HEK293T (cell line): Measurements from ENCODE around the gene NDUFS6.

ENCODE experiments used
- CTCF ChIA-PET: fragments of 350-600 bp; formaldehyde crosslinking; extraction: SDS; loops from one replicate; lab custom pipeline; 2021; ENCODE audit warnings: antibody characterized with exemption, inconsistent platforms; lab: Yijun Ruan, JAX
- POLR2A ChIA-PET: fragments of 350-600 bp; formaldehyde crosslinking; extraction: SDS; loops from one replicate; lab custom pipeline; 2020; ENCODE audit warnings: antibody characterized with exemption, inconsistent platforms; lab: Yijun Ruan, JAX
- DNase-seq: peaks from one replicate; pipeline ENCODE4 v3.0.0; 2012; ENCODE audit warnings: mixed read lengths; ENCODE audit errors: extremely low spot score
- ARNT ChIP-seq: fragments of 450-650 bp; IDR thresholded peaks from 2 replicates; pipeline ENCODE4 v1.6.1; 2017; ENCODE audit warnings: mild to moderate bottlenecking
- BHLHE40 ChIP-seq: fragments of 450-650 bp; IDR thresholded peaks from 2 replicates; pipeline ENCODE4 v1.6.1; 2016; ENCODE audit warnings: mild to moderate bottlenecking, moderate library complexity, borderline replicate concordance
- CTBP1 ChIP-seq: fragments of 450-650 bp; IDR thresholded peaks from 2 replicates; pipeline ENCODE4 v1.6.1; 2016; ENCODE audit warnings: borderline replicate concordance
- ELF4 ChIP-seq: fragments of 450-650 bp; IDR thresholded peaks from 2 replicates; pipeline ENCODE4 v1.6.1; 2017; ENCODE audit warnings: antibody characterized with exemption
- FOXA1 ChIP-seq: fragments of 450-650 bp; IDR thresholded peaks from 2 replicates; pipeline ENCODE4 v1.6.1; 2016; ENCODE audit warnings: mild to moderate bottlenecking
- FOXK2 ChIP-seq: fragments of 450-650 bp; IDR thresholded peaks from 2 replicates; pipeline ENCODE4 v1.6.1; 2016; ENCODE audit warnings: mild to moderate bottlenecking
- FOXM1 ChIP-seq: fragments of 450-650 bp; IDR thresholded peaks from 2 replicates; pipeline ENCODE4 v1.6.1; 2017; ENCODE audit warnings: mild to moderate bottlenecking, borderline replicate concordance
- HDGF ChIP-seq: fragments of 450-650 bp; IDR thresholded peaks from 2 replicates; pipeline ENCODE4 v1.6.1; 2017; ENCODE audit warnings: antibody characterized with exemption, borderline replicate concordance
- L3MBTL2 ChIP-seq: fragments of 450-650 bp; conservative IDR thresholded peaks from 2 replicates; pipeline ENCODE4 v1.6.1; 2016; ENCODE audit warnings: mild to moderate bottlenecking
- LEF1 ChIP-seq: fragments of 450-650 bp; IDR thresholded peaks from 2 replicates; pipeline ENCODE4 v1.6.1; 2017; ENCODE audit warnings: mild to moderate bottlenecking, borderline replicate concordance
- NFRKB ChIP-seq: fragments of 450-650 bp; IDR thresholded peaks from 2 replicates; pipeline ENCODE4 v1.6.1; 2016; ENCODE audit warnings: mild to moderate bottlenecking, moderate library complexity
- PKNOX1 ChIP-seq: fragments of 450-650 bp; IDR thresholded peaks from 2 replicates; pipeline ENCODE4 v1.6.1; 2016
- SP1 ChIP-seq: fragments of 450-650 bp; IDR thresholded peaks from 2 replicates; pipeline ENCODE4 v1.6.1; 2017
- SUZ12 ChIP-seq: fragments of 450-650 bp; IDR thresholded peaks from 2 replicates; pipeline ENCODE4 v1.6.1; 2016; ENCODE audit warnings: mild to moderate bottlenecking
- TARDBP ChIP-seq: fragments of 450-650 bp; IDR thresholded peaks from 2 replicates; pipeline ENCODE4 v1.6.1; 2016
- ZNF384 ChIP-seq: fragments of 450-650 bp; IDR thresholded peaks from 2 replicates; pipeline ENCODE4 v1.6.1; 2016

The NDUFS6 gene

GRCh38 chr5:1856596-1857255, 55.5 kb downstream of the NDUFS6 start:
- ChIA-PET CTCF (no interaction called here), POLR2A (interaction anchor here (0.7 kb wide), 1 partner anchor 48 kb away, joined by 3 read pairs; no protein-coding TSS in a partner anchor)
- TF ChIP-seq FOXM1 (no peak), FOXA1 (no peak), HDGF (no peak), LEF1 (no peak), L3MBTL2 (no peak), ARNT (no peak), SUZ12 (no peak), ELF4 (no peak), PKNOX1 (no peak), CTBP1 (no peak), BHLHE40 (no peak), TARDBP (no peak), SP1 (no peak), FOXK2 (no peak), NFRKB (no peak), ZNF384 (no peak)
- no peak for DNase-seq

- DNase-seq = no peak
- POLR2A ChIA-PET = no interaction called here
- TF ChIP-seq PKNOX1 = no peak
- no peak for TF ChIP-seq ARNT
- no peak for TF ChIP-seq CTBP1
- TF ChIP-seq TARDBP = no peak
- TF ChIP-seq SUZ12 = no peak
- CTCF ChIA-PET = no interaction called here
These were observed 56.0 kb downstream of the NDUFS6 start for GRCh38 chr5:1857256-1857600.

- TF ChIP-seq TARDBP (no peak), ELF4 (no peak), CTBP1 (no peak), BHLHE40 (no peak), L3MBTL2 (no peak), NFRKB (no peak), PKNOX1 (no peak), HDGF (no peak), FOXM1 (no peak), LEF1 (no peak)
- ChIA-PET POLR2A (no interaction called here), CTCF (no interaction called here)
- no peak for DNase-seq
These were observed 57.2 kb downstream of the NDUFS6 start for GRCh38 chr5:1858436-1858835.

- no peak for TF ChIP-seq FOXK2
- no peak for TF ChIP-seq LEF1
- TF ChIP-seq L3MBTL2 = no peak
- no peak for TF ChIP-seq SUZ12
- no peak for DNase-seq
- POLR2A ChIA-PET = no interaction called here
- CTCF ChIA-PET = no interaction called here
These were observed 57.9 kb downstream of the NDUFS6 start for GRCh38 chr5:1859099-1859498.

DNA sequence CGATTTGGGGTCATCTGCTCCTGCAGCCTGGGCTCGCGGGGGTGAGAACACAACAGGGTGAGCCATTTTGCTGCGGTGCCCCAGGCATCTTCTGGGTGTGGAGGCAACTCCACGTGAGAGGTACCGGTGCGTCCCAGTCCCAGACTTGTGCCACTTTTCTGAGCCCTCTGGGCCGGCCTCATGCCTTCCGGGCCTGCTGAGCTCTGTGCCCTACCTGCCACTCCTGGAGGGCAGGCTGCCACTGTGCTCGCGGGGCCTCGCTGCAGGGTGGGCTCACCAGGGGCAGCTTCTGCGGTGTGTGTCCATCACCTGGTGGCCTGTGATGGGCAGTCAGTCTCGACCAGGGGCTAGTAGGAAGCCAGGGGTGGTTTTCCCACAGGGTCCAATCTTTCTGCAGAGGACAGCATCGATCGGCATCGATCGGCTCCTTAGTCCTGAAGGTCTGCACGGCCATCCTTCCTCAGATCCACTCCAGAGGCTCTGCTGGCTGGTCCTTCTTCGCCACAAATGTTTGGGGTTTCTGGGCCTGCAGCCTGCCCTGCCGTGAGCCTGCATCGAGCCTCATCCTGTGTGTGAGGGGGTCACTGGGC, 58.9 kb downstream of the NDUFS6 start:
- no peak for DNase-seq
- TF ChIP-seq ELF4 (no peak), NFRKB (no peak), PKNOX1 (no peak), SP1 (no peak), ARNT (no peak), LEF1 (no peak), SUZ12 (no peak), CTBP1 (no peak)
- ChIA-PET POLR2A (no interaction called here), CTCF (no interaction called here)

- TF ChIP-seq TARDBP (no peak), CTBP1 (no peak), FOXM1 (no peak), SP1 (no peak), HDGF (no peak), ELF4 (no peak), NFRKB (no peak)
- CTCF ChIA-PET = no interaction called here
- POLR2A ChIA-PET = interaction anchor here (1.2 kb wide), 1 partner anchor 60 kb away, joined by 3 read pairs; the partner anchor contains the start of gene NDUFS6
- no peak for DNase-seq
These were observed 59.7 kb downstream of the NDUFS6 start for GRCh38 chr5:1860949-1861348.
